NCI-H748 (cell line): ENCODE results near the gene SPDEF.

Experiments used
- DNase-seq: peaks from one replicate; lab custom pipeline; 2025; ENCODE audit not compliant: unreplicated experiment; lab: John Stamatoyannopoulos, UW

The SPDEF gene

DNA sequence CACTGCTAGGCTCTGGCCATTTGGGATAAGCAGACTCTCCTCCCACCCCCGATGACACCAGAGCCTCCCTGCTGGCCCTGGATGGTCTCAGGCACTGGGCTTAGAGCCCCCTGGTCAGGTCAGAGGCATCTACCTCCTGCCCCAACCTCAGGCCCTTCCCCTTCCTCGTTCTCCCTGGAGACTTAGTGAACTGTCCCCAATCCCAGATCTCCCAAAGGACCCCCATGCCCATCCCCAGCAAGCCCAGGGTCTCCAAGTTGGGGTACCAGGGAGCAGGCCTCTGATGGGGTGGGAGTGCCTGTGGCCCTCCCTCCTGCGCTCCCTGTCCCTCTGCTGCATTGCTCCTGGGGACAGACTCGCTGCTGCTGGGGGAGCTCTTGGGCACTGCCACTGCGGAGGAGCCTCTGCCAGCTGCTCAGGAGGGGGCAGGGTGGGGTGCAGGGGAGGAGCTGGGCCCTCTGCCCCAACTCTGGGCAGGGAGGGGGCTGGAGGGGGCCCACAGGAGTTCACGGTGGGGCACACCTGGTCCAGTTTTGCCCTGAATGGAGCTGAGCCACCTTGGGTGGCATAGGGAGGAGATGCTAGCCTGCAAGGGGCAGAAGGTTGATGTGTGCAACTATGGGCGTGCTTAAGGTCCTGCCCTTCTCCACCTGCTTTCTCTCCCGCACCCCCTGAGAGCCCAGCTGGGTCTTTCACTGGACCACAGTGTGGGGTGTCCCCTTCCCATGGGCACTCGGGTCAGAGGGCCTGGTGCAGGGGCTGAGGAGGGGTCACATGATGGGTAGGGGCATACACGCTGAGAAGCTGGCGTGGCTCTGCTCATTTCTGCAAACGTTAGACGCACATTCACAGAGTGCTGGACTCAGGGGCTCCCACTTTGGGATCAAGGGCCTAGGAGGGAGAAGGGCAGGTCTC is 40.4 kb downstream of the SPDEF start:
- no peak for DNase-seq

DNA sequence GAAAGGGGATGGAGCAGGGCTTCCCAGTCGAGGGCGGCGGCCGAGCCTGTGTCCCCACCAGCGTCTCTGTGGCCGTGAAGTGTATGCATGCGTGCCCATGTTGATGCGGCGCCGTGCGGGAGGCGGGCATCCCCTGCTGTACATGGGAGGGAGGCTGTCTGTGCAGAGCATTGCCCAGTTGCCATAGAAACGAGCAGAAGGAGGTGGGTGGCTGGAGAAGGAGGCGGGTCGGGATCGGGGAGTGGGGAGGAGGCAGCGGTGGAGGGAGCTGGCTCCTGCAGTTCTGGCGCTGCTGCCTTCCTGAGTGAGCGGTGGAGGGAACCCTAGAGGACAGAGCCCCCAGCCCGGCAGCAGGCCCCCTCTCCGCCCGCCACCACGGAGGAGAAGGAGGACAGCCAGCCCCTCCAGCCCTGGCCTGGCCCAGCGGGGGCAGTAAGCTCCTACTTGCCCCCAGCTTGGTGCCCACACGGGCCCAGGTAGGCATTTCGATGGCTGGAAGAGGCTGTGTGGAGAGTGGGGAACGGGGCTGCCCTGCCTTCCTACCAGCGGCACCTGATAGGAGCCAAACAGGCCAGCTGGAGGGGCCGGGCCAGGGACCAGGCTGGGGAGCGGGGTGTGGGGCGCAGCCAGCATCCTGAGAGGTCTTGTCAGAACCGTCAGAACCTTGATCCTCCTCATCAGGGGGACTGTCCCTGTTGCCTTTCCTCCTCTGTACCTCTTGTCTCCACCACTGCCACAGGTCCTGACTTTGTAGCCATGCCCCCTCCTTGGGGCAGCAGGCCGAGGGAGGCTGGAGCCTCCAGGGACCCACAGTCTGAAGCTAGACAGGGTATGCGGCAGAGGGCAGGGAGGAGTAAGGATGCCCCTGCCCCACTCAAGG is 41.3 kb downstream of the SPDEF start:
- DNase-seq, result peak; percentile 58

DNA sequence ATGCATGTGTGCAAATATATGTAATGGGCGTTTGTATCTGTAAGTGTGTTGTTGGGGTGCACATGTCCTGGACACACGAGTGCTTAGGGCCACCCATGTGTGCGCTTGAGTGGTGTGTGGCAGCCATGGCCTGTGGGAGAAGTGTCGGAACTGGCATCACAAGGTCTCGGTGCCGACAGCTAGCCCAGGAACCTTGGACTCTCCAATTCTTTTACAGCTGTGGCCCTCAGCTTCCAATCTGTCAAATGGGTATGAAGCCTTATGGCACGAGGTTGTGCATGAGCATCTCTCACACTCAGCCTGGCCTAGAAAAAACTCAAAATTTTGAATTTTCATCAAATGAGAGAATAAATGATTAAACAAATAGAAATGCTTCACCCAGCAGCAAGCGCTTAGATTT is 42.0 kb downstream of the SPDEF start:
- DNase-seq, result no peak

DNA sequence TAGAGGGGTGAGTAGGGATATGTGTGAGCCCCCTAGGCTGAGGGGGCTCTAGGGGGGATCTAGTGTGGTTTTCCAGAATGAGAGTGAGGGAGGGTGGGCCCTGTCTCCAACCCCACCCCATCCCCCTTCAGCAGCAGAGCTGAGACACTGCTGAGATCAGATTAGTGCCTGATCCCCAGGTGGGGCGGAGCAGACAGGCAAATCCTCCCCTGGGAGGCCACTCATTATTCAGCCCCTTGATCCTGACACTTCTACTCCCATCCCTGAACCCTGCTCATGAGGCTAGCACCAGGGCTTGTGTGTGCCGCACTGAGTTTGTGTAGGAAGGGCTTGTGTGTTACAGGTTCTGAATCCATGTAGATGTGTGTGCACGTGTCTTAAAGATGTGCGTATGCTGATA is 42.5 kb downstream of the SPDEF start:
- no peak for DNase-seq

GRCh38 chr6:34512738-34513115 is 43.4 kb downstream of the SPDEF start:
- no peak for DNase-seq

- DNase-seq, result no peak
Observed at GRCh38 chr6:34511915-34512737, 44.0 kb downstream of the SPDEF start.

- no peak for DNase-seq
Observed at GRCh38 chr6:34511214-34511914, 44.8 kb downstream of the SPDEF start.

- DNase-seq, result no peak
Observed at GRCh38 chr6:34510299-34510698, 45.8 kb downstream of the SPDEF start.

GRCh38 chr6:34509782-34510181 is 46.3 kb downstream of the SPDEF start:
- DNase-seq, result no peak

GRCh38 chr6:34508425-34508824 is 47.7 kb downstream of the SPDEF start:
- no peak for DNase-seq

- DNase-seq, result no peak
Observed at GRCh38 chr6:34506718-34507117, 49.4 kb downstream of the SPDEF start.

- DNase-seq, result no peak
Observed at GRCh38 chr6:34497411-34497810, 58.7 kb downstream of the SPDEF start.

DNA sequence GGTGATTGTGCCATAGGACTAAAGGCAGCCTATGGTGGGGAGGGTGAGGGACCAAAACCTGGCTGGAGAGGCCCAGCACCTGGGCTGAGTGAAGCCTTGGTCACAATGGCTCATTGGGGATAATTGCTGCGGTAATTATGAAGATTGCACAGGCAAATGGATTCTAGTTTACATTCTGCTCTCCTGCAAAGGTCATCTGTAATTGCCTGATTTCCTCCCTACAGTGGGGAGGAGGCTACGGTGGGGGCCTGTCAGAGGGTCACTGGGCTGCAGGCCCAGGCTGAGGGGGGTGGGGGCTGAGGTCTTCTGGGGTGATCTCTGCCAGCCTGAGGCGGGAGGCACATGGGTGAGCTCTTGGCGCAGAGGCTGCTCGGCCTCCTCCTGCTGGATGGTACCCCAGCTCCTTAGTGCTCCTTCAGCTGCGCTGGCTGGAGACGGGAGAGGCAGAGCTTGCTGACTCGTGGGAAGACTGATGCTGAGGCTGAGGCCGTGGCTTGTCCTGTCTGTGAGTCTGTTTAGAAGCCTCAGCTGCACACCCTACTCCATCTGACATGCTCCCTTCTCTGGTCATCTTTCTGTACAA is 59.9 kb downstream of the SPDEF start:
- DNase-seq, result peak; percentile 99

DNA sequence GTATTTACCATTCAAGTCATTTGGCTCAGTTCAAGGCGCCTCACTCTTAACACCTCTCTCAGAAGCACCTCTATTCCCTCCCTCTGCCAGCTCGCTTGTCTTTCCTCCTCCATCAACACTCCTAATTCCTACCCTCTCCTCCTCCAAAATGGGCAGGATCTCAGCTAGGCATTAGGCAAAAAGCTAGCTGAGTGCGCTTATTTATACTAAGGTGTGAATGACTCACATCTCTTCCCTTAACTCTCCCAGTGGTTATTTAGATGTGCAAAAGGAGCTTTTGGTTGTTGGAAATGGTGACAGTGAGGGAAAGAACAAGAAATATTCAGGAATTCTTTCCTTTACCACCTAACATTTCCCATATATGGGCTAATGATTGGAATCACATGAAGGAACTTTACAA is 61.2 kb downstream of the SPDEF start:
- no peak for DNase-seq

DNA sequence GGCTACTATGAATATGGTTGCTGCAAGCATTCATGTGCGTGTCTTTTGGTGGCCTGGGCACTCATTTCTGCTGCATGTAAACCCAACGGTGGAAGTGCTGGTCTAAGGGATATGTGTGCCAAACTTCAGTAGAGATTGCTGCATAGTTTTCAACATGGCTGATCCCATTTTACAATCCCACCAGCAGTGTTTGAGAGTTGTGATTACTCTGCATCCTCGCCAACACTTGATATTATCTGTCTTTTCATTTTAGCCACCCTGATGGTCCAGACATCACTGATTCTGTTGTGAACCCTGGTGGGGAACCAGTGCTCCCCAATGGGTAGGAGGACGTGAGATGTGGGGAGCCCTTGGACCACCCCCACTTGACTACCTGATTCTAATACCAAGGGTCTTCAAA is 62.8 kb downstream of the SPDEF start:
- DNase-seq, result no peak

DNA sequence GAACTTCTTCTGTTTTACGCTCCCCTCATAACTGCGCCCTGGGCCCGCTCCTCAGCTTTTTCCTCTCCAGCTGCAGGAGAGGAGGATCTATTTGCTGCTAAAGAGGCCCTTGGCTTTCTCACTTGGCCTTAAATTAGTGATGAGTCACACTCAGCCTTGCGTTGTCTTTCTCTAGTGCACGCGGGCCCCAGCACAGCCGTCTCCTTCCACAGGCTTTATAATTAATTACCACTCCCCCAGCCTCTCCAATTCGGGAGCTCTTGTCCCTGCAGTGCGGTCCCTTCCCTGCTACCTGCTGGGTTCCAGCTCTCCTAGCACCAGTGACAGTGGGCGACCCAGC is 65.1 kb downstream of the SPDEF start:
- DNase-seq, result no peak

GRCh38 chr6:34490390-34491090 is 65.6 kb downstream of the SPDEF start:
- DNase-seq, result no peak

- DNase-seq, result no peak
Observed at GRCh38 chr6:34489207-34489805, 66.8 kb downstream of the SPDEF start.
